ENCODE measurements around the gene C11orf21. TPM values are rescaled to one million over a fixed set of nuclear protein-coding genes. Genes with fewer than 3 reads are reported as not detected.
"Not testable (repeated sequence)": the region's sequence is repeated elsewhere in the genome, so short reads cannot be mapped to it uniquely, and the experiment has no call there.

The C11orf21 gene
- total RNA-seq, 2 experiments from 2014 or later: 0.47 to 2.5 TPM

GRCh38 chr11:2342557-2342956, 40.8 kb upstream of the C11orf21 start:
- no peaks in the 10 kb centered on the region for H3K4me1 ChIP-seq (ENCODE audit: insufficient read depth, low read length, poor library complexity, severe bottlenecking)
- ChIA-PET CTCF (ENCODE audit: unreplicated experiment) (no interaction called here), POLR2A (no interaction called here)
- H3K79me2 ChIP-seq (ENCODE audit: insufficient read depth, low read depth, low read length): no peaks in the 10 kb centered on the region
- H3K36me3 ChIP-seq (ENCODE audit: insufficient read depth, low read length): no peaks in the 10 kb centered on the region
- H4K20me1 ChIP-seq (ENCODE audit: insufficient read depth, low read length): no peaks in the 10 kb centered on the region
- DNase-seq (ENCODE audit: low spot score): no peak
- no peak overlapping the region for H3K27ac ChIP-seq (ENCODE audit: low read depth, low read length, poor library complexity, severe bottlenecking)
- H3K4me2 ChIP-seq (ENCODE audit: low read length): no peak overlapping the region
- no TSS peak for BruUV-seq (replicated peaks)
- intact Hi-C loops (cut with micrococcal nuclease; ENCODE audit: unreplicated experiment): no loop called here
- H3K9me3 ChIP-seq (ENCODE audit: low read length): no peaks in the 10 kb centered on the region
- H3K4me3 ChIP-seq (ENCODE audit: low read depth, low read length, poor library complexity, severe bottlenecking): no peak overlapping the region
- TF ChIP-seq EZH2phosphoT487 (IDR thresholded peaks at IDR 0.05; ENCODE audit: borderline replicate concordance, low read depth, low read length): no peak
- TF ChIP-seq CTCF (conservative IDR thresholded peaks at IDR 0.05; ENCODE audit: low read length): no peak
- no peaks in the 10 kb centered on the region for H3K9me2 ChIP-seq (ENCODE audit: insufficient read depth, low read length)
- H2AFZ ChIP-seq (ENCODE audit: low read length): no peak overlapping the region

- DNase-seq (ENCODE audit: low spot score): peak; percentile 19
- intact Hi-C loops (cut with micrococcal nuclease; ENCODE audit: unreplicated experiment); H3K4me1 ChIP-seq (ENCODE audit: insufficient read depth, low read length, poor library complexity, severe bottlenecking); POLR2A ChIA-PET; BruUV-seq (replicated peaks); H3K27ac ChIP-seq (ENCODE audit: low read depth, low read length, poor library complexity, severe bottlenecking); H3K9me2 ChIP-seq (ENCODE audit: insufficient read depth, low read length); H3K4me3 ChIP-seq (ENCODE audit: low read depth, low read length, poor library complexity, severe bottlenecking); H3K9me3 ChIP-seq (ENCODE audit: low read length); H3K79me2 ChIP-seq (ENCODE audit: insufficient read depth, low read depth, low read length); CTCF ChIA-PET (ENCODE audit: unreplicated experiment); H3K4me2 ChIP-seq (ENCODE audit: low read length); H4K20me1 ChIP-seq (ENCODE audit: insufficient read depth, low read length); H3K36me3 ChIP-seq (ENCODE audit: insufficient read depth, low read length); H2AFZ ChIP-seq (ENCODE audit: low read length): not testable (repeated sequence)
These were observed 37.0 kb upstream of the C11orf21 start for GRCh38 chr11:2338760-2339159.

GRCh38 chr11:2335286-2335685, 33.6 kb upstream of the C11orf21 start:
- H3K4me1 ChIP-seq (ENCODE audit: insufficient read depth, low read length, poor library complexity, severe bottlenecking); POLR2A ChIA-PET; H3K4me3 ChIP-seq (ENCODE audit: low read depth, low read length, poor library complexity, severe bottlenecking); CTCF ChIA-PET (ENCODE audit: unreplicated experiment); H3K9me3 ChIP-seq (ENCODE audit: low read length); intact Hi-C loops (cut with micrococcal nuclease; ENCODE audit: unreplicated experiment); DNase-seq (ENCODE audit: low spot score); BruUV-seq (replicated peaks); H2AFZ ChIP-seq (ENCODE audit: low read length); H3K9me2 ChIP-seq (ENCODE audit: insufficient read depth, low read length); H4K20me1 ChIP-seq (ENCODE audit: insufficient read depth, low read length); H3K79me2 ChIP-seq (ENCODE audit: insufficient read depth, low read depth, low read length); H3K36me3 ChIP-seq (ENCODE audit: insufficient read depth, low read length); H3K27ac ChIP-seq (ENCODE audit: low read depth, low read length, poor library complexity, severe bottlenecking); H3K4me2 ChIP-seq (ENCODE audit: low read length): not testable (repeated sequence)

GRCh38 chr11:2333486-2334205, 31.9 kb upstream of the C11orf21 start:
- BruUV-seq (replicated peaks); POLR2A ChIA-PET; H3K27ac ChIP-seq (ENCODE audit: low read depth, low read length, poor library complexity, severe bottlenecking); DNase-seq (ENCODE audit: low spot score); H4K20me1 ChIP-seq (ENCODE audit: insufficient read depth, low read length); H3K4me2 ChIP-seq (ENCODE audit: low read length); H3K36me3 ChIP-seq (ENCODE audit: insufficient read depth, low read length); intact Hi-C loops (cut with micrococcal nuclease; ENCODE audit: unreplicated experiment); CTCF ChIA-PET (ENCODE audit: unreplicated experiment); H3K79me2 ChIP-seq (ENCODE audit: insufficient read depth, low read depth, low read length); H3K9me2 ChIP-seq (ENCODE audit: insufficient read depth, low read length); H2AFZ ChIP-seq (ENCODE audit: low read length); H3K9me3 ChIP-seq (ENCODE audit: low read length); H3K4me3 ChIP-seq (ENCODE audit: low read depth, low read length, poor library complexity, severe bottlenecking); H3K4me1 ChIP-seq (ENCODE audit: insufficient read depth, low read length, poor library complexity, severe bottlenecking): not testable (repeated sequence)

GRCh38 chr11:2332569-2332968, 30.9 kb upstream of the C11orf21 start:
- H3K4me1 ChIP-seq (ENCODE audit: insufficient read depth, low read length, poor library complexity, severe bottlenecking); H3K4me3 ChIP-seq (ENCODE audit: low read depth, low read length, poor library complexity, severe bottlenecking); H3K27ac ChIP-seq (ENCODE audit: low read depth, low read length, poor library complexity, severe bottlenecking); H3K79me2 ChIP-seq (ENCODE audit: insufficient read depth, low read depth, low read length); BruUV-seq (replicated peaks); CTCF ChIA-PET (ENCODE audit: unreplicated experiment); H2AFZ ChIP-seq (ENCODE audit: low read length); H3K9me3 ChIP-seq (ENCODE audit: low read length); DNase-seq (ENCODE audit: low spot score); H3K4me2 ChIP-seq (ENCODE audit: low read length); POLR2A ChIA-PET; H4K20me1 ChIP-seq (ENCODE audit: insufficient read depth, low read length); H3K9me2 ChIP-seq (ENCODE audit: insufficient read depth, low read length); intact Hi-C loops (cut with micrococcal nuclease; ENCODE audit: unreplicated experiment); H3K36me3 ChIP-seq (ENCODE audit: insufficient read depth, low read length): not testable (repeated sequence)

All from OCI-LY7 (cell line).